ENCODE data around the gene MALRD1.
"Not testable (repeated sequence)": the region's sequence is repeated elsewhere in the genome, so short reads cannot be mapped to it uniquely, and the experiment has no call there.

MALRD1 gene

DNA sequence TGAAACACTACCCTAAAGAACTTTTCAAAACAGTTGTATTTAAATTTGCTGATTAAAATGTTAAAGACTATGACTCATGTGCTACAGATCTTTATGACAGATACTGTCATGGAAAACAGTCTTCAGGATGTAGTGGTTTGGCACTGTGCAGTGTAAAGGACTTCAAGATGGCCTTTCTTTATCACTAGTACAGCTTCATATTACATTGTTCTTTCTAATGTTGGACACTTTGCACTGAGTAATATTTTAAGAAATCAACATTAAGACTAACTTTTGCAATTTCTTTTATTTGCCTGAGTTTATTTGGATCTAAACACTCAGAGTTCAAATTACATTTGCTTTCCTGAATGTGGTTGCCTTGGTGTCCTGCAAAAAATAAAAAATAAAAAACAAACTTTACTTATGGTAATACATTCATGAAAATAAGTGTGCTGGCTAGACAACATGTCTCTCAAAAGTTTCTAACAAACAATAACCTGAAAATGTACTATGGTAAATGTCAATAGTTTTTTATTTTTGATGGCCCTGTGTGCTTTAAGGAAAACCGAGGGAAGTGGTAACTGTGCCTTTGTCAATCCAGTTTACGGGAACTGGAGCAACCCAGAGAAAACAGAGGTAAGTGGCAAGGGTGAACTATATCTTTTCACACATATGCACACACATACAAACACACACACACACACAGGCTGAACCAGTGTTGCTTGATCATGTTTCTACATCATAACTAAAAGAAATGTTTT is 681.7 kb downstream of the MALRD1 start:
- DNase-seq = no peak

DNA sequence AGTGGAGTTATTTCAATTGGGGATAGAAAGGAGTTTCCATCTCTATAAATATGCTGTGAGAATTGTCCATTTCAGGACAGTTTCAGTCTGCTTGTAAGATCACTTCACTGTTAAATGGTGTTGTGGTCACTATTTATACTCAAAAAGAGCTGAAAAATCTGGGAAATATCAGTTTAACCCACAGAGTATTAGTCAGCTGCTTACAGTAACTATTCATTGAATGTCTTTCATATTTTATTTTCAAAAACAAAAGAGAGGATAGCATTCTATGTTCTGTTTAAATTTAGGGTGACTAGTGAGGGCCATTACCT is 682.3 kb downstream of the MALRD1 start:
- no peak for DNase-seq

DNA sequence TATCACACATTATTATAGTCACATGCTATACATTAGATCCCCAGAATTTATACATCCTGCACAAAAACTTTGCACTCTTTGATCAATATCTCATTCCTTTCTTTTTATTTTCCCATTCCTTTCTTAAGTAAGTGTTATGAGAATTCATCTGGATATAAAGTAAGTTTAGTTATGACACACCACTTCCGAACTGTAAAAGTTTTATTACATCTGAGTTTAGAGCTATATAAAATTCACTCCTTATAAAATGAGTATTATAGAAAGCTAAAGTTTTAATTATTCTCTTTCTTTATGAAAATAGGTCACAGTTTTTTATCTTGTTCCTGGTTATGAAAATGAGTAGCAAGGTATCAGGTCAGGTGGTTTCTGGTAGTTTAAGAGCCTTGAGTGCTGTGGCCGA is 683.0 kb downstream of the MALRD1 start:
- DNase-seq = no peak

- DNase-seq = no peak
These were observed 689.8 kb downstream of the MALRD1 start for GRCh38 chr10:19738440-19738839.

DNA sequence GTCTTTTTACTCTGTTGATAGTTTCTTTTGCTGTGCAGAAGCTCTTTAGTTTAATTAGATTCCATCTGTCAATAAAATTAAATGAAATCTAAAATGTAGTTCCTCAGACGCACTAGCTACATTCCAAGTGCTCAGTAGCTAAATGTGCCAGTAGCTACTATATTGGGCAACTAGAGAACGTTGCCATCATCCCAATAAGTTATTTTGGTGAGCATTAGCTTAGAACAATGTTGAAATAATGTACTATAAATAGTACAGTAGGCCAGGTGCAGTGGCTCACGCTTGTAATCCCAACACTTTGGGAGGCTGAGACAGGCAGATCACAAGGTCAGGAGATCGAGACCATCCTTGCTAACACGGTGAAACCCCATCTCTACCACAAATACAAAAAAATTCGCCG is 690.6 kb downstream of the MALRD1 start:
- not testable (repeated sequence) for DNase-seq

DNA sequence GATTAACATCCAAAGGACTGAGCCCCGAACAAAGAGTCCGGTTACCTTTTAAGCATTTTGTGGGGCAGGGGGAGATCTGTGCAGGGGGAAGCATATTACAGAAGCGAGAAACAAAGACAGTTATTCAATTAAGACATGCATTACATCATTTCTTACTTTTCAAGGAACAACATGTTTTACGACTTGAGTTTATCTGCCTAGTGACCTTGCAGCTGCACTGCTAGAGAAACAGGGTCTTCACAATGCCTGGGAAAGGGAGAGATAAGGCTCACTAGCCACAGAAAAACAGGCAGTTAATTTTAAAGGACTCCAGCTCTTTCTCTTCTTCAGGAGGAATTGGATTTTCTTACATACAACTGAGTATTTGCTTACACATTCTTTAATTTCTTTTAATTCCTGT is 693.5 kb downstream of the MALRD1 start:
- DNase-seq = not testable (repeated sequence)

DNA sequence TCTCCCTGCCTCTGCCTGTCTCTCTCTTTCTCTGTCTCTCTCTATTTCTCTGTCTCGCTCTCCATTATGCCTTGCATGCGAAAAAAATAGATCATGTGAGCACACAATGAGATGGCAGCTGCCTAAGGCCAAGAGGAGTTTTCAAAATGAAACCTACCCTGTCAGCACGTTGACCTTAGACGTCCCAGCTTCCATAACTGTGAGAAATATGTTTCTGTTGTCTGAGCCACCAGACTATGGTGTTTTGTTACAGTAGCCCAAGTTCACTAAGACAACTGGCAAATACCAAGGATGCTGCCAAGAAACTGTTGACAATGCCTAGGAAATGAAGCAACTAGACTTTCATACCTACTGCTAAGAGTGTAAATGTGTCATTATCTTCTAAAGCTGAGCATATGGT is 697.1 kb downstream of the MALRD1 start:
- DNase-seq = no peak

GRCh38 chr10:19749185-19749729 is 700.7 kb downstream of the MALRD1 start:
- DNase-seq = no peak

DNA sequence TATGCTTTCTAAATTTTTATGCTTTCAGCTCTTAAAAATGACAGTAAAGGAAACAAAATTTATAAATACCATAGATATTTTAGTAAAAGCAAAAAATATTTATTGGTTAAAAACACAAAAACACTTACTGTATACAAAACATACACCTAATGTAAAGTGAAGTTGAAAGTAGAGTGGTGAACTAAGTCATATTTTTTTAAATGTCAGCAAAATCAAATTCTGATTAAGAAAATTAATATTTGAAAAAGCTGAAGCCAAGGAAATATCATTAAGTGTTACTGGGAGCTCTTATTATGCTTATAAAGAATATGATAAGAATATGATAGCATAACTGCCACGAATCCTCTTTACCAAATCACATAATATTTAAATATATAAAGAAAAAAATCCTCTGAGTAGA is 702.4 kb downstream of the MALRD1 start:
- DNase-seq = no peak

DNA sequence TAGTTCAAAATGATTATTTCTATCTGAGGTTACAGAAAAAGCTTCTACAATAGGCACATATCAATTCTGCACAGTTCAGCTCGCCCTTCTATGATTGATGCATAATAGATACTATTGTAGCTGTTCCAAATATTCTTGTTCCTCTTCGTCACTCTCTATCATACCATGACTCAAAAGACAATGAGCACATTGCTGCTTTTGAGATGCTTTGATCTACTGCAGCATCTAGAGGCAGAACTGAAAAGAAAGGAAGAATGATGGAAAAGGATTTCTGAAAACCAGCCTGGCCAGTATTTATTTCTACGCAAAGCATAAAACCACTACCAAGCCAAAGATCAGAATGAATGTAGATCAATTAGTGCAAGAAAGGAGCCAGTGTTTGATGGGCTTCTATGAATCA is 708.3 kb downstream of the MALRD1 start:
- no peak for DNase-seq

DNA sequence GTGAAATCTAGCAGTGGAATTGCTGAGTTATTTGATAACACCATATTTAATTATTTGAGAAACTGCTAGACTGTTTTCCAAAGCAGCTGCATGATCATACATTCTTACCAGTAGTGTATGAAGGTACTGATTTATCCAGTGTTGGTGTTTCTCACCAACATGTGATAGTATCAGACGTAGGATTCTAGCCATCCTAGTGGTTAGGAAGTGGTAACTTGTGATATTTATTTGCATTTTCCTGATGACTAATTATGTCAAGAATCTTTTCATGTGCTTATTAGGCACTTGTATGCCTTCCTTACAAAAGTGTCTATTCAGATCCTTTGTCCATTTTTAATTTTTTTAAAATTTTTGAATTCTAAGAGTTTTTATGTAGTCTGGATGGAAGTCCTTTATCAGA is 713.4 kb downstream of the MALRD1 start:
- DNase-seq = no peak

- DNase-seq = no peak
These were observed 715.5 kb downstream of the MALRD1 start for GRCh38 chr10:19764111-19764510.

GRCh38 chr10:19767876-19768275 is 719.3 kb downstream of the MALRD1 start:
- DNase-seq = no peak

DNA sequence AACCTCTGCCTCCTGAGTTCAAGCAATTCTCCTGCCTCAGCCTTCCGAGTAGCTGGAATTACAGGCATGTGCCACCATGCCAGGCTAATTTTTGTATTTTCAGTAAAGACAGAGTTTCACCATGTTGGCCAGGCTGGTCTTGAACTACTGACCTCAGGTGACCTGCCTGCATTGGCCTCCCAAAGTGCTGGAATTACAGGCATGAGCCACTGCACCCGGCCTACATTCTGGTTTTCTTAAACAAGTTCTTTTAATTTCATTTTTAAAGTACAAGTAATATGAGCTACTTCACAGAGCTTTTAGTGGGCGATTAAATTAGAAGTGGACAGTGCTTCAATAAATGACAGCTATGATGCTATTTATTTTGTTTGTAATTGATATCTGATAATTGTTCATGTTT is 721.2 kb downstream of the MALRD1 start:
- not testable (repeated sequence) for DNase-seq

DNA sequence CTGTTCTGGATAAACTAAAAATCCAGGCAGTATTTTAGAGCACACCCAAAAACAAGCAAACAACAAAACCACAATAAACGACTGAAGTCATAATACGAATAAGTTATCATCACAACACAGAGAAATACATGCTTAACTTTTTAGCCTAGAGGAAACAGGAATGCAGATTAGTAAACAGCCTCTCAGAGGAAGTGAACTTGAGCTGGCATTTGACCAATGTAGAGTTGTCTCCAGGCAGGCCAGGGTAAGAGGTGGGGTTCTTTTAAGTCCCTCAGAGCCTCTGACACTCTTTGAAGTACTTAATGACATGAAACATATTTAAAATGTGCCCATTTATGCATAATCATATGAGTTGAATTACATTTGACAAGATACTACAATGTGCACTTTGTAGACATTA is 724.4 kb downstream of the MALRD1 start:
- DNase-seq = no peak

DNA sequence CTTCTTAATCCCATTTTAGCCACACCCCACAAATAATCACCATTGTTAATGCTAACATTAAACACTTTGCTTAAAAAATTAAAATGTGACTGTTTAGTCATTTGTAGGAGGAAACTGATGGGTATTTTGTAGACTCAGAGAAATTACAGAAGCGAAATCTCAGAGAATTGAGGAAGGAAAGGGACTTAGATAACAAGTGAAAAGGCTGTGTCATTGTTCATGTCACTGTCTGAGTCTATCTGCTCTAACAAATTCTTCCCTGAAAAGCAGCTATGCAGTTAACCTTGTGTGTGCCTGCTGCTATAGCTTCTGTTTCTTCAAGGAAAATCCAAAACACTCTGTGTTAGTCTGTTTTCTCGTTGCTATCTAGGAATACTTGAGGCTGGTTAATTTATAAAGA is 726.7 kb downstream of the MALRD1 start:
- DNase-seq = peak in 1 of 2 donors; percentile 3

DNA sequence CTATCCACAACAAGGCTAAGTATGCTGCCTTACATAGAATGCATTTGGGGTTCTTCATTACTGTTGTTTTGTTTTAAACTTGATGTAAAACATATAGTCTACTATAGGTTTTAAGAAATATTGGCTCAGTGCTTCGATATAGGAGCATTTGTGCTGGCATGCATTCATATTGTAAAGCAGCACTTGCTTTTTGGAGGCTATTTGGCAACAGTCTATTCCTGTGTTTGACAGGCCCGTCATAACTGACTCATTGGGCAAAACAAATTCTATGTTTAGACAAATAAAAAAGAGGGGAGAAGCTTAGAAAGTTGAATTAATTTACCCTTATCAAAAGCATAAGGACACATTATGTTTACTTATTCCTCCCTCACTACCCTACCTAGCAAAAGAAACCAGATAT is 729.2 kb downstream of the MALRD1 start:
- DNase-seq = no peak

DNA sequence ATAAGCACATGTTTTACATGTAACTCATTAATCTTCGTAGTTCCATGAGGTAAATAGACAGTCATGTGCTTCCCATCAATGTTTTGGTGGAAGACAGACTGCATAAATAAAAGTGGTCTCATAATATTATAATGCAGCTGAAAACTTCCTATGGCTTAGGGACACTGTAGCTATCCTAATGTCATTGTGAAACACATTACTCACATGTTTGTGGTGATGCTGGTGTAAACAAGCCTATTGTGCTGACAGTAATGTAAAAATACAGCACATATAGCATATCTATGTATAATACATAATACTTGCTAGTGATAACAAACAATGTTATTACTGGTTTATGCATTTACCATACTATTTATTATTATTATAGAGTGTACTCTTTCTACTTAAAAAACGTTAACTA is 730.4 kb downstream of the MALRD1 start:
- DNase-seq = no peak

DNA sequence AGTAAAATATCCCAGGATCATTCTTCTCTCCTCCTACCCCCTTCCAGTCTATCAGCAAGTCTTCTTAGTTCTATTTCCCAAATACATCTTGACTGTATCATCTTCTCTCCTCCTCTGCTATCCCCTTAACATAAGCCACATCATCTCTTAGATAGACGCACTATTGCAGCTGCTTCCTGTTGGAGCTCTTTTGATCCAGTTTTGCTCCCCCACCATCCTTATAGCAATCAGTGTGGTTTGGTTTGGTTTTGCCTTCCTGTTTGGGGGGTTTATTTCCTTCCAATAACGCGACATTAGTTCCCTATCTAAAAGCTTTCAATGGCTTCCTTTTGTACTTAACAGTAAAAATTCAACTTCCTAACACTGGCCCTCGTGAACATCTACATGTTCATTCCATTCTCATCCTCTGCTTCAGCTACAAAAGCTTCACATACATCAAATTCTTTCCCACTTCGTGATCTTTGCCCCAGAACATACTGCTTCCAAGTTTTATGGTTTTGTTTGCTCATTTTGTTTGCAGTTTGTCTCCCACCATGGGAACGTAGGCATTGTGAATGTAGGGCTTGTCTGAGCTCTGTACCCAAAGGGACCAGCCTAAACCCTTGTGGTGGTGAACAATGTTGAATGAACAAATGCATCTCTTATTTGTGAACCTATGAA is 734.0 kb downstream of the MALRD1 start:
- DNase-seq = no peak

GRCh38 chr10:19783721-19784120 is 735.1 kb downstream of the MALRD1 start:
- no peak for DNase-seq

Measured in CD4-positive, alpha-beta T cell treated with Interferon alpha-2 for 1 hour (primary cell).